ENCODE measurements around the gene DLGAP1.
A peak's percentile ranks its signal among the peaks of the same experiment; 100 is the strongest.

DNA sequence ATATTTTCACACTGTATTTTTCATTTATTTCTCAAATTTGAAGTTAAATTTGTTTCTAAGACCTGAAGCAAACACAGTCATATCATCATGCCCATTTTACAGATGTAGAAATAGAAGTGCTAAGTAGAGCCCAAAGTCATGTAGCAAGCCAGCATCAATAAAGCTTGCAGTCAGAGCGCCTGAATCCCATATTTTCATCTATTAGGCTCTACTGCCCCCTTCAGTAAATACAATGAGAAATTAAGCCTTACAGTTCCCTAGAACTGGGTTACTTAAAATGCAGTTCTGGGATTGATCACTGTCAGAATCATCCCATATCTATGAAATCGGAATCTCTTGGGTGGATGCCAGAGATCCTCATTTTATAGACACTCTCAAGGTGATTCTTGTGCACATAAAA lies 585.3 kb downstream of the DLGAP1 start:
- peak; percentile 54 for TF ChIP-seq CTCF (IDR thresholded peaks at IDR 0.05; ENCODE audit: low read depth, low read length, missing input control)
- TF ChIP-seq YY1 (IDR thresholded peaks at IDR 0.05): no peak
- TF ChIP-seq HNF4G (IDR thresholded peaks at IDR 0.05): no peak
- TF ChIP-seq, protein P1, sequence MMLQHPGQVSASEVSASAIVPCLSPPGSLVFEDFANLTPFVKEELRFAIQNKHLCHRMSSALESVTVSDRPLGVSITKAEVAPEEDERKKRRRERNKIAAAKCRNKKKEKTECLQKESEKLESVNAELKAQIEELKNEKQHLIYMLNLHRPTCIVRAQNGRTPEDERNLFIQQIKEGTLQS (IDR thresholded peaks at IDR 0.05): no peak

Data from liver (tissue), 3 donors.